ENCODE results near the gene ABHD2. TPM values are rescaled to one million over a fixed set of nuclear protein-coding genes. Genes with fewer than 3 reads are reported as not detected.
A peak's percentile ranks its signal among the peaks of the same experiment; 100 is the strongest.

The ABHD2 gene
- total and polyA plus RNA-seq, 2 donors (not counting 3 experiments of a cell fraction or from before 2014, with no cell fraction given) = 14.0 to 62.2 TPM

GRCh38 chr15:89198934-89199333 lies 110.7 kb downstream of the ABHD2 start:
- BruUV-seq (replicated peaks) = no TSS peak
- no peak overlapping the region for H3K4me2 ChIP-seq (ENCODE audit: insufficient read depth, low read length)

GRCh38 chr15:89199746-89200145 lies 111.5 kb downstream of the ABHD2 start:
- H3K79me2 ChIP-seq (ENCODE audit: control insufficient read depth, insufficient read depth, low read length) = no peaks in the 10 kb centered on the region
- intact Hi-C loops (cut with micrococcal nuclease) = no loop called here
- H3K4me1 ChIP-seq (ENCODE audit: control insufficient read depth, extremely low read depth, insufficient read depth, low read length) = peaks cover 3% of the 10 kb centered on the region
- dilution Hi-C loops (cut with MboI; ENCODE audit: extremely low pct_ligation_motif_present, low sequenced_read_pairs) = no loop called here
- H3K4me2 ChIP-seq (ENCODE audit: insufficient read depth, low read length) = no peak overlapping the region
- H3K27ac ChIP-seq (ENCODE audit: insufficient read depth, low read depth, low read length) = no peak overlapping the region
- H3K4me3 ChIP-seq (replicated peaks in 1 of 3; ENCODE audit: insufficient read depth in 1 of 3, low read depth in 1 of 3, low read length in 3 of 3) = no peak overlapping the region
- no peaks in the 10 kb centered on the region for H3K9me1 ChIP-seq (replicated peaks; ENCODE audit: control insufficient read depth, extremely low read depth, insufficient read depth, low read length)
- CTCF ChIA-PET = interaction anchor here (0.6 to 2.2 kb wide), 4 partner anchors 22 to 114 kb away, joined by 3 to 7 read pairs (median 3); no protein-coding TSS in a partner anchor
- peak; percentile 61 for FAIRE-seq
- H2AFZ ChIP-seq (ENCODE audit: low read depth, low read length) = no peak overlapping the region
- H3K36me3 ChIP-seq (ENCODE audit: control insufficient read depth in 2 of 2, extremely low read depth in 1 of 2, insufficient read depth in 2 of 2, low read length in 2 of 2) = no peaks in the 10 kb centered on the region
- peak; percentile 6 for DNase-seq (ENCODE audit: low read depth, low spot score)
- no peak overlapping the region for H3K9ac ChIP-seq (replicated peaks; ENCODE audit: extremely low read depth, insufficient read depth, low read length)
- H3K9me3 ChIP-seq (replicated peaks; ENCODE audit: control insufficient read depth, insufficient read depth, low read length) = no peaks in the 10 kb centered on the region
- POLR2A ChIA-PET = no interaction called here
- no peaks in the 10 kb centered on the region for H3K27me3 ChIP-seq (ENCODE audit: control insufficient read depth in 2 of 2, insufficient read depth in 2 of 2, low read length in 2 of 2)
- no peak for TF ChIP-seq MYC (IDR thresholded peaks at IDR 0.05; ENCODE audit: low read depth, low read length)
- TF ChIP-seq CTCF (IDR thresholded peaks at IDR 0.05; ENCODE audit: extremely low read depth in 1 of 2, insufficient read depth in 1 of 2, low read depth in 1 of 2, low read length in 2 of 2) = no peak
- no peak for TF ChIP-seq EZH2 (IDR thresholded peaks at IDR 0.05; ENCODE audit: borderline replicate concordance, low read depth, low read length, severe bottlenecking)
- TF ChIP-seq, protein P1, sequence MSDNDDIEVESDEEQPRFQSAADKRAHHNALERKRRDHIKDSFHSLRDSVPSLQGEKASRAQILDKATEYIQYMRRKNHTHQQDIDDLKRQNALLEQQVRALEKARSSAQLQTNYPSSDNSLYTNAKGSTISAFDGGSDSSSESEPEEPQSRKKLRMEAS (IDR thresholded peaks at IDR 0.05; ENCODE audit: insufficient read depth, insufficient read length) = no peak
- no peak for TF ChIP-seq FOS (IDR thresholded peaks at IDR 0.05; ENCODE audit: borderline replicate concordance, insufficient read depth, low read length)
- BruUV-seq (replicated peaks) = no TSS peak
- H4K20me1 ChIP-seq (replicated peaks; ENCODE audit: control insufficient read depth, extremely low read depth, insufficient read depth, low read length) = no peaks in the 10 kb centered on the region

More at GRCh38 chr15:89198934-89199333, 110.7 kb downstream of the ABHD2 start:
- H2AFZ ChIP-seq (ENCODE audit: low read depth, low read length) = no peak overlapping the region
- intact Hi-C loops (cut with micrococcal nuclease) (no loop called here), dilution Hi-C loops (cut with MboI; ENCODE audit: extremely low pct_ligation_motif_present, low sequenced_read_pairs) (no loop called here)
- no peaks in the 10 kb centered on the region for H3K79me2 ChIP-seq (ENCODE audit: control insufficient read depth, insufficient read depth, low read length)
- no peaks in the 10 kb centered on the region for H4K20me1 ChIP-seq (replicated peaks; ENCODE audit: control insufficient read depth, extremely low read depth, insufficient read depth, low read length)
- no peak overlapping the region for H3K9ac ChIP-seq (replicated peaks; ENCODE audit: extremely low read depth, insufficient read depth, low read length)
- no peak overlapping the region for H3K27ac ChIP-seq (ENCODE audit: insufficient read depth, low read depth, low read length)
- FAIRE-seq (no peak), DNase-seq (ENCODE audit: low read depth, low spot score) (no peak)
- H3K4me1 ChIP-seq (ENCODE audit: control insufficient read depth, extremely low read depth, insufficient read depth, low read length) = peaks cover 3% of the 10 kb centered on the region
- H3K27me3 ChIP-seq (ENCODE audit: control insufficient read depth in 2 of 2, insufficient read depth in 2 of 2, low read length in 2 of 2) = no peaks in the 10 kb centered on the region
- ChIA-PET POLR2A (no interaction called here), CTCF (interaction anchor here (1.0 to 7.3 kb wide), 3 partner anchors 7 to 28 kb away, joined by 3 to 80 read pairs (median 7); no protein-coding TSS in a partner anchor)
- H3K4me3 ChIP-seq (replicated peaks in 1 of 3; ENCODE audit: insufficient read depth in 1 of 3, low read depth in 1 of 3, low read length in 3 of 3) = no peak overlapping the region
- H3K9me3 ChIP-seq (replicated peaks; ENCODE audit: control insufficient read depth, insufficient read depth, low read length) = no peaks in the 10 kb centered on the region
- H3K36me3 ChIP-seq (ENCODE audit: control insufficient read depth in 2 of 2, extremely low read depth in 1 of 2, insufficient read depth in 2 of 2, low read length in 2 of 2) = no peaks in the 10 kb centered on the region
- TF ChIP-seq POLR2A (IDR thresholded peaks at IDR 0.05; ENCODE audit: low read depth, low read length) = no peak
- TF ChIP-seq, protein P1 (IDR thresholded peaks at IDR 0.05; ENCODE audit: insufficient read depth, insufficient read length) = no peak
- no peak for TF ChIP-seq MYC (IDR thresholded peaks at IDR 0.05; ENCODE audit: low read depth, low read length)
- H3K9me1 ChIP-seq (replicated peaks; ENCODE audit: control insufficient read depth, extremely low read depth, insufficient read depth, low read length) = no peaks in the 10 kb centered on the region

All from endothelial cell of umbilical vein (primary cell).